Mucosa of descending colon (tissue), 3 donors: Measurements from ENCODE around the gene RNU2-1. TPM values are rescaled to one million over a fixed set of nuclear protein-coding genes. Genes with fewer than 3 reads are reported as not detected.
"Not testable (repeated sequence)": the region's sequence is repeated elsewhere in the genome, so short reads cannot be mapped to it uniquely, and the experiment has no call there.

ENCODE experiments used
- ATAC-seq: fragments of 200-7000 bp; cut with Tn5 transposase; one replicate; pipeline ENCODE4 v1.9.1; 2020; ENCODE audit warnings: mild to moderate bottlenecking, moderate library complexity
- DNase-seq, 3 donors: peaks; one replicate each; pipeline ENCODE4 v3.0.0-alpha.2; 2020
- H3K36me3 ChIP-seq: fragments of 200-600 bp; one replicate; pipeline ENCODE4 v1.8.0; 2021; ENCODE audit warnings: low read depth, mild to moderate bottlenecking
- H3K4me1 ChIP-seq: fragments of 200-600 bp; one replicate; pipeline ENCODE4 v1.8.0; 2021; ENCODE audit warnings: low read depth, mild to moderate bottlenecking
- H3K4me3 ChIP-seq: fragments of 200-600 bp; one replicate; pipeline ENCODE4 v1.8.0; 2021; ENCODE audit warnings: mild to moderate bottlenecking
- H3K9me3 ChIP-seq: fragments of 200-600 bp; one replicate; pipeline ENCODE4 v1.8.0; 2021; ENCODE audit warnings: mild to moderate bottlenecking
- CTCF ChIP-seq: fragments of 200-600 bp; IDR thresholded peaks from one replicate; pipeline ENCODE4 v1.8.0; 2022; ENCODE audit warnings: antibody characterized with exemption, mild to moderate bottlenecking
- intact Hi-C, 2 donors: fragments of 100-400 bp; cut with DNase I in 1 of 2; cut with micrococcal nuclease in 1 of 2; formaldehyde crosslinking; loops; one replicate each; pipeline versions ENCODE4 v1.11.0 to v1.11.1; 2022; cut with DNase I, micrococcal nuclease
- total RNA-seq, 3 donors: library from RNA; stranded (reverse); fragmentation: NEBNext Ultra II Directional in 2 of 3; extraction: Animal tissue kit (Norgen Biotek cat#: 25700) in 2 of 3; gene quantifications; one replicate each; pipeline versions ENCODE4 v1.2.1 to v1.2.4, GENCODE V29; 2021 to 2023
- donor health status: DM: no; HTN: no; CAD: no; lungs with moderate emphysema.
- donor health status: DM: no; HTN: no; CAD: no.
- donor health status: DM: no; HTN: yes; CAD: no.

The RNU2-1 gene
- total RNA-seq, 3 donors from 2014 or later, result 3,750 to 8,379 (median 4,134) TPM

GRCh38 chr17:43199633-43200032 lies 34.1 kb downstream of the RNU2-1 start:
- Histone ChIP-seq H3K4me3 (no peak overlapping the region), H3K36me3 (peaks cover 20% of the 10 kb centered on the region), H3K9me3 (no peaks in the 10 kb centered on the region), H3K4me1 (no peaks in the 10 kb centered on the region)
- DNase-seq (no peak), ATAC-seq (no peak)
- intact Hi-C loops, result no loop called here
- no peak for TF ChIP-seq CTCF

- DNase-seq (no peak), ATAC-seq (no peak)
- intact Hi-C loops, result no loop called here
- H3K4me3 ChIP-seq, result no peak overlapping the region
- H3K9me3 ChIP-seq, result no peaks in the 10 kb centered on the region
- peaks cover 60% of the 10 kb centered on the region for H3K36me3 ChIP-seq
- TF ChIP-seq CTCF, result no peak
- H3K4me1 ChIP-seq, result no peaks in the 10 kb centered on the region
Observed at GRCh38 chr17:43193251-43193650, 40.5 kb downstream of the RNU2-1 start.

GRCh38 chr17:43186656-43187055 lies 47.1 kb downstream of the RNU2-1 start:
- H3K36me3 ChIP-seq, result peaks cover 34% of the 10 kb centered on the region
- H3K4me3 ChIP-seq, ATAC-seq, H3K9me3 ChIP-seq, H3K4me1 ChIP-seq, intact Hi-C loops, DNase-seq: not testable (repeated sequence)

- intact Hi-C loops, result no loop called here
- no peak for TF ChIP-seq CTCF
- no peak overlapping the region for H3K4me3 ChIP-seq
- H3K9me3 ChIP-seq, result no peaks in the 10 kb centered on the region
- peaks cover 18% of the 10 kb centered on the region for H3K36me3 ChIP-seq
- H3K4me1 ChIP-seq, result no peaks in the 10 kb centered on the region
- ATAC-seq (no peak), DNase-seq (no peak)
Observed at GRCh38 chr17:43183921-43184320, 49.9 kb downstream of the RNU2-1 start.

Other genes with a start within 250 kb of the RNU2-1 start
- gene RPL27, start 235.6 kb downstream of the RNU2-1 start, total RNA-seq, result 100 to 1,000 TPM; 459 to 804 (median 648) TPM
- gene IFI35, start 227.2 kb downstream of the RNU2-1 start, total RNA-seq, result 10 to 100 TPM; 39.2 to 58.2 (median 39.3) TPM
- gene VAT1, start 211.6 kb downstream of the RNU2-1 start, total RNA-seq, result 100 to 1,000 TPM in 1 of 3 donors, 10 to 100 TPM in 2; 35.2 to 142 (median 48.7) TPM
- gene RND2, start 208.7 kb downstream of the RNU2-1 start, total RNA-seq, result 1 to 10 TPM in 1 of 3 donors, under 1 TPM in 2; 0.09 to 7.2 (median 0.51) TPM
- gene BRCA1, start 108.6 kb downstream of the RNU2-1 start, total RNA-seq, result 10 to 100 TPM in 2 of 3 donors, 1 to 10 TPM in 1; 8.8 to 17.4 (median 10.3) TPM
- gene NBR1, start 62.8 kb downstream of the RNU2-1 start, total RNA-seq, result 100 to 1,000 TPM; 116 to 164 (median 119) TPM
- 10 to 100 TPM; 11.8 to 12.5 (median 12.0) TPM for gene TMEM106A, start 22.1 kb downstream of the RNU2-1 start, total RNA-seq
- gene CCDC200, start 5.4 kb downstream of the RNU2-1 start, total RNA-seq, result not detected
- gene ARL4D, start 165.0 kb upstream of the RNU2-1 start, total RNA-seq, result 10 to 100 TPM in 1 of 3 donors, 1 to 10 TPM in 2; 2.3 to 34.3 (median 3.2) TPM
- gene DHX8, start 250.0 kb upstream of the RNU2-1 start, total RNA-seq, result 10 to 100 TPM; 41.0 to 54.7 (median 46.9) TPM